SK-N-SH treated with all-trans-retinoic acid at 6 μM for 48 hours (cell line): ENCODE data around the gene AIRE.
A peak's percentile ranks its signal among the peaks of the same experiment; 100 is the strongest.

Experiments
- ATAC-seq: fragments of 200-7000 bp; cut with Tn5 transposase; 3 replicates; pipeline ENCODE4 v1.9.1; 2020; ENCODE audit warnings: mild to moderate bottlenecking, moderate library complexity
- ARNTL ChIP-seq: fragments of 450-650 bp; formaldehyde crosslinking; IDR thresholded peaks from 2 replicates; pipeline ENCODE4 v1.5.0; 2020; ENCODE audit warnings: low read depth, mild to moderate bottlenecking, moderate library complexity, borderline replicate concordance
- BACH2 ChIP-seq: fragments of 250-450 bp; sonication (Bioruptor Pico); IDR thresholded peaks from 2 replicates; pipeline ENCODE4 v1.9.0; 2021; ENCODE audit warnings: mild to moderate bottlenecking, borderline replicate concordance
- CREB5 ChIP-seq: fragments of 250-450 bp; sonication (Bioruptor Pico); IDR thresholded peaks from 2 replicates; pipeline ENCODE4 v1.5.1; 2020; ENCODE audit warnings: low read depth, mild to moderate bottlenecking, moderate library complexity
- CSDC2 ChIP-seq: fragments of 250-450 bp; sonication (Bioruptor Pico); IDR thresholded peaks from 2 replicates; pipeline ENCODE4 v1.5.0; 2020; ENCODE audit warnings: mild to moderate bottlenecking, moderate library complexity
- CSRNP3 ChIP-seq: fragments of 250-450 bp; sonication (Bioruptor Pico); IDR thresholded peaks from 2 replicates; pipeline ENCODE4 v1.5.1; 2021; ENCODE audit warnings: mild to moderate bottlenecking, moderate library complexity
- ESRRG ChIP-seq: fragments of 250-450 bp; sonication (Bioruptor Pico); IDR thresholded peaks from 2 replicates; pipeline ENCODE4 v1.6.1; 2021; ENCODE audit warnings: mild to moderate bottlenecking
- ISL1 ChIP-seq: fragments of 250-450 bp; sonication (Bioruptor Pico); IDR thresholded peaks from 2 replicates; pipeline ENCODE4 v2.1.2; 2022; ENCODE audit warnings: mild to moderate bottlenecking, moderate library complexity
- OSR1 ChIP-seq: fragments of 250-450 bp; sonication (Bioruptor Pico); IDR thresholded peaks from 2 replicates; pipeline ENCODE4 v1.8.0; 2022; ENCODE audit warnings: moderate library complexity, mild to moderate bottlenecking, inconsistent platforms
- PATZ1 ChIP-seq: fragments of 250-450 bp; sonication (Bioruptor Pico); IDR thresholded peaks from 2 replicates; pipeline ENCODE4 v1.8.0; 2020; ENCODE audit warnings: mild to moderate bottlenecking, moderate library complexity, borderline replicate concordance
- POU6F1 ChIP-seq: fragments of 250-450 bp; sonication (Bioruptor Pico); IDR thresholded peaks from 2 replicates; pipeline ENCODE4 v1.8.0; 2021; ENCODE audit warnings: low read depth, mild to moderate bottlenecking, moderate library complexity, borderline replicate concordance
- PPARA ChIP-seq: fragments of 250-450 bp; sonication (Bioruptor Pico); IDR thresholded peaks from 2 replicates; pipeline ENCODE4 v1.5.0; 2020; ENCODE audit warnings: mild to moderate bottlenecking, borderline replicate concordance
- RARB ChIP-seq: fragments of 250-450 bp; sonication (Bioruptor Pico); IDR thresholded peaks from 2 replicates; pipeline ENCODE4 v1.8.0; 2021; ENCODE audit warnings: mild to moderate bottlenecking, moderate library complexity
- SNAI2 ChIP-seq: fragments of 250-450 bp; sonication (Bioruptor Pico); IDR thresholded peaks from 2 replicates; pipeline ENCODE4 v1.5.0; 2020; ENCODE audit warnings: mild to moderate bottlenecking, moderate library complexity
- TCF4 ChIP-seq: fragments of 250-450 bp; sonication (Bioruptor Pico); IDR thresholded peaks from 2 replicates; pipeline ENCODE4 v1.8.0; 2021; ENCODE audit warnings: mild to moderate bottlenecking, moderate library complexity, borderline replicate concordance
- TSHZ2 ChIP-seq: fragments of 250-450 bp; sonication (Bioruptor Pico); IDR thresholded peaks from 2 replicates; pipeline ENCODE4 v1.5.0; 2020; ENCODE audit warnings: mild to moderate bottlenecking, moderate library complexity
- ZC3H10 ChIP-seq: fragments of 250-450 bp; sonication (Bioruptor Pico); IDR thresholded peaks from 2 replicates; pipeline ENCODE4 v1.5.1; 2021; ENCODE audit warnings: mild to moderate bottlenecking, moderate library complexity
- ZFP3 ChIP-seq: fragments of 250-450 bp; sonication (Bioruptor Pico); IDR thresholded peaks from 2 replicates; pipeline ENCODE4 v1.5.0; 2020; ENCODE audit warnings: mild to moderate bottlenecking, moderate library complexity
- ZFP30 ChIP-seq: fragments of 450-650 bp; formaldehyde crosslinking; IDR thresholded peaks from 2 replicates; pipeline ENCODE4 v1.5.0; 2022; ENCODE audit warnings: mild to moderate bottlenecking, moderate library complexity
- ZNF565 ChIP-seq: fragments of 450-650 bp; formaldehyde crosslinking; conservative IDR thresholded peaks from 2 replicates; pipeline ENCODE4 v1.5.0; 2020; ENCODE audit warnings: low read depth, mild to moderate bottlenecking, moderate library complexity
- ZNF70 ChIP-seq: fragments of 450-650 bp; formaldehyde crosslinking; IDR thresholded peaks from 2 replicates; pipeline ENCODE4 v1.5.0; 2020; ENCODE audit warnings: mild to moderate bottlenecking, moderate library complexity
- ZNF8 ChIP-seq: fragments of 450-650 bp; formaldehyde crosslinking; IDR thresholded peaks from 2 replicates; pipeline ENCODE4 v1.5.0; 2020; ENCODE audit warnings: mild to moderate bottlenecking, moderate library complexity

The AIRE gene

GRCh38 chr21:44265734-44266270, 19.9 kb upstream of the AIRE start:
- TF ChIP-seq PPARA (no peak), PATZ1 (no peak), ISL1 (no peak), POU6F1 (no peak), BACH2 (CRISPR knock-in tag) (no peak), ZFP3 (no peak)
- ATAC-seq: no peak

GRCh38 chr21:44267655-44268142, 18.0 kb upstream of the AIRE start:
- TF ChIP-seq CSRNP3: no peak
- TF ChIP-seq ZFP3: no peak
- TF ChIP-seq OSR1: no peak
- no peak for TF ChIP-seq ZC3H10 (CRISPR knock-in tag)
- no peak for TF ChIP-seq PATZ1
- no peak for TF ChIP-seq ZNF8
- no peak for TF ChIP-seq ZNF70
- no peak for TF ChIP-seq SNAI2
- no peak for TF ChIP-seq ISL1
- TF ChIP-seq CSDC2: no peak
- no peak for TF ChIP-seq TSHZ2 (CRISPR knock-in tag)
- TF ChIP-seq ZNF565 (CRISPR knock-in tag): no peak
- 0 out of 3 replicates have a peak, but pooled peaks have one; percentile 38 for ATAC-seq

GRCh38 chr21:44269090-44269489, 16.6 kb upstream of the AIRE start:
- no peak for ATAC-seq
- TF ChIP-seq ESRRG (CRISPR knock-in tag) (no peak), ZC3H10 (CRISPR knock-in tag) (no peak), SNAI2 (no peak), TCF4 (CRISPR knock-in tag) (no peak), PATZ1 (no peak), RARB (CRISPR knock-in tag) (no peak), CSRNP3 (no peak), OSR1 (no peak), ARNTL (CRISPR knock-in tag) (no peak), ZFP3 (no peak), BACH2 (CRISPR knock-in tag) (no peak), POU6F1 (no peak), CREB5 (CRISPR knock-in tag) (no peak), ZFP30 (CRISPR knock-in tag) (no peak)
